ENCODE results near the gene GPSM1.

Gene GPSM1

GRCh38 chr9:136362450-136362784 lies 35.1 kb downstream of the GPSM1 start:
- Histone ChIP-seq H3K4me3 (ENCODE audit: low read depth, low read length) (no peak overlapping the region), H3K27ac (no peak overlapping the region), H3K36me3 (replicated peaks) (peaks cover 7% of the 10 kb centered on the region), H3K27me3 (replicated peaks) (no peaks in the 10 kb centered on the region)
- DNase-seq, result no peak
- in situ Hi-C loops (cut with HindIII; ENCODE audit: low pct_ligation_motif_present, low sequenced_read_pairs), result no loop called here
- TF ChIP-seq CTCF (IDR thresholded peaks at IDR 0.05; ENCODE audit: low read depth, low read length, missing control alignments), result no peak

DNA sequence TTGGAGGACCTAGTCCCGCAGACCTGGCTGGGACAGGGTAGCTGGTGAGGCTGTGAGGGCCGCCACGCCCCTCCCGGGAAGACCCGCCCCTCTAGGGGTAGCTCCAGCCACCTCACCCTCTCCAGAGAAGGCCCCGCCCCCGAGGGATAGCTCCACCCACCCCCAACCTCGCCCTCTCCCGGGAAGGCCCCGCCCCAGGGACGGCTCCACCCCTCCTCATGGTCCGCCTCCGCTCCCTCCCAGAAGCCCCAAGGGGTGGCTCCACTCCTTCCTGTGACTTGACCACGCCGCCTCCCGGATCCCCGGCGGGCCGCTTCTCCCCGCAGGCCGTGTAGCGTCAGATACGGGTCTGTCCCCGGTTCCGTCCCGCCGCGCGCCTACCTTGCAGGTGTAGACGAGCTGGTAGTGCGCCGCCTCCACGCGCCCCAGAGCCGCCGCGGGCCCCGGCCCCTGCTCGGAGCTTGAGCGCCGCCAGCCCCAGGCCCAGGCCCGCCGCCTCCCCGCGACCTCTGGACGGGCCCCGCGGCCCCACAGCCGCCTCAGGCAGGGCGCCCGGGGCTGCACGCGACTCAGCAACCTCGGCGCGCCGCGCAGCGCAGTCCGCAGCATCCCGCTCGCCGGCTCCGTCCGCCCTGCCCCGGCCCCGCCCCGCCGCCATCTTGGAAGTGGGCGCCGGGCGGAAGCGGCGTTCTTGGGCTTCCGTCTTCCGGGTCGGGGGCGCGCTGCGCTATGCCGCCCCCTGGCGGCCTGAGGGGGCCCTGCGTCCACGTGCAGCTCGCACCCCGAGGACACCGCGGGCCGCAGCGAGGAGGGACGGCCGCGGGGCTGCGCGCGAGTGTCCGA lies 36.0 kb downstream of the GPSM1 start, which contains the start of gene DNLZ:
Gene DNLZ (minus strand): TSS at position 639 of the 843 bp plus-strand sequence. CDS start 30 bp downstream, at position 609.
- TF ChIP-seq CTCF (IDR thresholded peaks at IDR 0.05; ENCODE audit: low read depth, low read length, missing control alignments), result peak; percentile 69
- peak within 1 kb of the TSS; percentile 71 for H3K4me3 ChIP-seq (ENCODE audit: low read depth, low read length)
- peak; percentile 88 for DNase-seq
- peaks cover under 1% of the 10 kb centered on the region for H3K36me3 ChIP-seq (replicated peaks)
- no peaks in the 10 kb centered on the region for H3K27me3 ChIP-seq (replicated peaks)
- in situ Hi-C loops (cut with HindIII; ENCODE audit: low pct_ligation_motif_present, low sequenced_read_pairs), result no loop called here
- H3K27ac ChIP-seq, result peak within 1 kb of the TSS; percentile 75

DNA sequence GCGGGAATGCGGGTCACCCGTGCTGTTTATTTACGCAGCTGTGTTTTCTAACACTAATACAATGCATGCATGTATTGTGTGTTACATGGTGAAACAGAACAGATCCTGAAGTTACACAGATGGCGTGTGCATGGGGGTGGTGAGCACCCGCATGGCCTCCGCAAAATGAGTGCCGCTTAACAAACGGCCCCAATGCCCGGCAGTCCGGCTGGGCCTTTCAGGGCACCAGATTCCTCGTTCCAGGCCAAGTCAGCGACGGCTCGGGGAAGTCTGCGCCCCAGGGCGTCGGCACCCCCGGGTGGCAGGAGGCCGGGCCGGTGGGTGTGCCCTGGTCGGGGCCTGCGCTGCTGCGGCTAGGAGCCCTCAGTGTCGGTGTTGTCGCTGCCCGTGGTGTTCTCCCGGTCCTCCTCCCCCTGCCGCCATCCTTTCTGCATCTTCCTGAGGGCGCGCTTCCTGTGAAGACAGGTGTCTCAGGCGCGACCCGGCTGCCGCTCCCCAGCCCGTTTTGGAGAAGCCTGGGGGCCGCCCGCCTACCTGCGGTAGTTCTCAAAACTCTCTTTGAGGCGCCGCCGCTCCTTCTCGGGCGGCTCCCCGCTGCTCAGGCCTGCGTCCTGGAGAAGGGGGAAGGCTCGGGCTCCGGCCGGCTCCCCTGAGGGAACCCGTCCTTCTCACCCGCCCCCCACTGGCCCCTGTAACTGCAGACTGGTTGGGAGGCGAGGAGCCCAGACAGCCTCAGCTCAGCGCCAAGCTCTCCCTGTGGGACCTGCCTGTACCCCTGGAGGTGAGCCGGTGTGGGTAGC lies 36.8 kb downstream of the GPSM1 start:
- Histone ChIP-seq H3K36me3 (replicated peaks) (no peaks in the 10 kb centered on the region), H3K27ac (no peak overlapping the region), H3K27me3 (replicated peaks) (no peaks in the 10 kb centered on the region), H3K4me3 (ENCODE audit: low read depth, low read length) (peak overlapping the region; percentile 9)
- in situ Hi-C loops (cut with HindIII; ENCODE audit: low pct_ligation_motif_present, low sequenced_read_pairs), result no loop called here
- no peak for DNase-seq
- no peak for TF ChIP-seq CTCF (IDR thresholded peaks at IDR 0.05; ENCODE audit: low read depth, low read length, missing control alignments)

- Histone ChIP-seq H3K36me3 (replicated peaks) (no peaks in the 10 kb centered on the region), H3K4me3 (ENCODE audit: low read depth, low read length) (no peak overlapping the region), H3K27ac (no peak overlapping the region), H3K27me3 (replicated peaks) (no peaks in the 10 kb centered on the region)
- no peak for TF ChIP-seq CTCF (IDR thresholded peaks at IDR 0.05; ENCODE audit: low read depth, low read length, missing control alignments)
- DNase-seq, result no peak
- in situ Hi-C loops (cut with HindIII; ENCODE audit: low pct_ligation_motif_present, low sequenced_read_pairs), result no loop called here
Observed at GRCh38 chr9:136364942-136365774, 37.8 kb downstream of the GPSM1 start.

DNA sequence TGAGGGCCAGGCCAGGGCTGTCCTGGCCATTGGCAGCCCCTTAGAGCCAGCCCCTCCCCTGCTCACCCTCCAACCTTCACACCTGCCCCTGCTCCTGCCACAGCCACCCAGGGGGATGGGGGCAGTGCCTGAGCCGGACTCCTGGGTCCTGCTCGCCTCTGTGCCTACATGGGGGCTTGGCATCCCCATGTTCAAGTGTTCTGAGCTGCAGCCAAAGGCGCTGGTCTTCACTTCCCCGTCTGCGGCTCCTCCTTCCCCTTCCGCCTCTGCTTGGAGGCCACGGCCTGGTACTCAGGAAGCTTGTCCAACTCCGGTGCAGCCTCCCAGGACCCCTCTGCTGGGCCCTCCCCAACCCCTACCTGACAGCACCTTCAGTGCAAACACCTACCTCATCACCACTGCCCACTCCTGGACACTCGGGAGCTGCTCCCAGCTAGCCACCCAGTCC lies 38.5 kb downstream of the GPSM1 start:
- no peak for DNase-seq
- H3K27ac ChIP-seq, result no peak overlapping the region
- no peak overlapping the region for H3K4me3 ChIP-seq (ENCODE audit: low read depth, low read length)
- no peaks in the 10 kb centered on the region for H3K36me3 ChIP-seq (replicated peaks)
- H3K27me3 ChIP-seq (replicated peaks), result no peaks in the 10 kb centered on the region
- in situ Hi-C loops (cut with HindIII; ENCODE audit: low pct_ligation_motif_present, low sequenced_read_pairs), result no loop called here
- TF ChIP-seq CTCF (IDR thresholded peaks at IDR 0.05; ENCODE audit: low read depth, low read length, missing control alignments), result no peak
